GM12878 (cell line): ENCODE results near the gene MINAR2.

Experiments
- CTCF ChIP-seq, 3 experiments: IDR thresholded peaks in 2 of 3; conservative IDR thresholded peaks in 1 of 3; 2 replicates each; pipeline ENCODE4 v1.5.1; 2011; ENCODE audit warnings: low read depth in 3 of 3, low read length in 3 of 3, mild to moderate bottlenecking in 3 of 3, control low read depth in 2 of 3, moderate library complexity in 2 of 3, inconsistent platforms in 1 of 3, mixed read lengths in 1 of 3; ENCODE audit not compliant: control insufficient read depth in 2 of 3, insufficient read depth in 1 of 3; ENCODE audit errors: extremely low read depth in 1 of 3
- HDAC2 ChIP-seq: fragments of 200-600 bp; sonication (generic); IDR thresholded peaks from 2 replicates; pipeline ENCODE4 v1.6.1; 2017
- NR2C2 ChIP-seq: IDR thresholded peaks from 2 replicates; pipeline ENCODE4 v1.6.1; 2011; ENCODE audit warnings: borderline replicate concordance, low read depth; ENCODE audit not compliant: control insufficient read depth, insufficient read length
- POLR2AphosphoS2 ChIP-seq: IDR thresholded peaks from 2 replicates; pipeline ENCODE4 v1.6.1; 2011; ENCODE audit warnings: low read depth, mild to moderate bottlenecking, low read length, improper control_type of control experiment, moderate library complexity
- RAD21 ChIP-seq: IDR thresholded peaks from 2 replicates; pipeline ENCODE4 v1.6.1; 2011; ENCODE audit warnings: mild to moderate bottlenecking, low read depth, low read length, moderate library complexity; ENCODE audit not compliant: insufficient read depth
- REST ChIP-seq: IDR thresholded peaks from 2 replicates; pipeline ENCODE4 v1.6.1; 2012; ENCODE audit warnings: mild to moderate bottlenecking, low read depth, low read length
- TCF3 ChIP-seq: IDR thresholded peaks from 2 replicates; pipeline ENCODE4 v1.6.1; 2012; ENCODE audit warnings: low read depth, mild to moderate bottlenecking, low read length, borderline replicate concordance; ENCODE audit not compliant: insufficient read depth
- ZNF687 ChIP-seq: fragments of 450-650 bp; IDR thresholded peaks from 2 replicates; pipeline ENCODE4 v1.6.1; 2017; ENCODE audit warnings: mild to moderate bottlenecking, moderate library complexity

- TF ChIP-seq HDAC2 (no peak), POLR2AphosphoS2 (no peak), ZNF687 (no peak), CTCF (IDR thresholded peaks at IDR 0.05 in 2 of 3, conservative IDR thresholded peaks at IDR 0.05 in 1 of 3; ENCODE audit: control insufficient read depth in 2 of 3, extremely low read depth in 1 of 3, insufficient read depth in 1 of 3, low read depth in 3 of 3, low read length in 3 of 3) (no peak), RAD21 (no peak), TCF3 (no peak), REST (no peak), NR2C2 (no peak)
Measured at GRCh38 chr5:129760636-129761325, 12.9 kb downstream of the MINAR2 start.
